ENCODE results near the gene GFAP.

GFAP gene

GRCh38 chr17:44862278-44862914 lies 52.9 kb downstream of the GFAP start:
- no peak for DNase-seq

- no peak for DNase-seq
Measured at GRCh38 chr17:44859701-44860100, 55.6 kb downstream of the GFAP start.

- DNase-seq = no peak
Measured at GRCh38 chr17:44854192-44854591, 61.1 kb downstream of the GFAP start.

Measured in T-helper 1 cell (primary cell).